HEK293T (cell line): ENCODE measurements around the gene TCIRG1.

Source experiments
- CTCF ChIA-PET: fragments of 350-600 bp; formaldehyde crosslinking; extraction: SDS; loops from one replicate; lab custom pipeline; 2021; ENCODE audit warnings: antibody characterized with exemption, inconsistent platforms; lab: Yijun Ruan, JAX
- POLR2A ChIA-PET: fragments of 350-600 bp; formaldehyde crosslinking; extraction: SDS; loops from one replicate; lab custom pipeline; 2020; ENCODE audit warnings: antibody characterized with exemption, inconsistent platforms; lab: Yijun Ruan, JAX
- DNase-seq: peaks from one replicate; pipeline ENCODE4 v3.0.0; 2012; ENCODE audit warnings: mixed read lengths; ENCODE audit errors: extremely low spot score
- ARNT ChIP-seq: fragments of 450-650 bp; IDR thresholded peaks from 2 replicates; pipeline ENCODE4 v1.6.1; 2017; ENCODE audit warnings: mild to moderate bottlenecking
- BHLHE40 ChIP-seq: fragments of 450-650 bp; IDR thresholded peaks from 2 replicates; pipeline ENCODE4 v1.6.1; 2016; ENCODE audit warnings: mild to moderate bottlenecking, moderate library complexity, borderline replicate concordance
- CTBP1 ChIP-seq: fragments of 450-650 bp; IDR thresholded peaks from 2 replicates; pipeline ENCODE4 v1.6.1; 2016; ENCODE audit warnings: borderline replicate concordance
- ELF4 ChIP-seq: fragments of 450-650 bp; IDR thresholded peaks from 2 replicates; pipeline ENCODE4 v1.6.1; 2017; ENCODE audit warnings: antibody characterized with exemption
- FOXA1 ChIP-seq: fragments of 450-650 bp; IDR thresholded peaks from 2 replicates; pipeline ENCODE4 v1.6.1; 2016; ENCODE audit warnings: mild to moderate bottlenecking
- FOXK2 ChIP-seq: fragments of 450-650 bp; IDR thresholded peaks from 2 replicates; pipeline ENCODE4 v1.6.1; 2016; ENCODE audit warnings: mild to moderate bottlenecking
- FOXM1 ChIP-seq: fragments of 450-650 bp; IDR thresholded peaks from 2 replicates; pipeline ENCODE4 v1.6.1; 2017; ENCODE audit warnings: mild to moderate bottlenecking, borderline replicate concordance
- HDGF ChIP-seq: fragments of 450-650 bp; IDR thresholded peaks from 2 replicates; pipeline ENCODE4 v1.6.1; 2017; ENCODE audit warnings: antibody characterized with exemption, borderline replicate concordance
- L3MBTL2 ChIP-seq: fragments of 450-650 bp; conservative IDR thresholded peaks from 2 replicates; pipeline ENCODE4 v1.6.1; 2016; ENCODE audit warnings: mild to moderate bottlenecking
- LEF1 ChIP-seq: fragments of 450-650 bp; IDR thresholded peaks from 2 replicates; pipeline ENCODE4 v1.6.1; 2017; ENCODE audit warnings: mild to moderate bottlenecking, borderline replicate concordance
- NFRKB ChIP-seq: fragments of 450-650 bp; IDR thresholded peaks from 2 replicates; pipeline ENCODE4 v1.6.1; 2016; ENCODE audit warnings: mild to moderate bottlenecking, moderate library complexity
- PKNOX1 ChIP-seq: fragments of 450-650 bp; IDR thresholded peaks from 2 replicates; pipeline ENCODE4 v1.6.1; 2016
- SP1 ChIP-seq: fragments of 450-650 bp; IDR thresholded peaks from 2 replicates; pipeline ENCODE4 v1.6.1; 2017
- SUZ12 ChIP-seq: fragments of 450-650 bp; IDR thresholded peaks from 2 replicates; pipeline ENCODE4 v1.6.1; 2016; ENCODE audit warnings: mild to moderate bottlenecking
- TARDBP ChIP-seq: fragments of 450-650 bp; IDR thresholded peaks from 2 replicates; pipeline ENCODE4 v1.6.1; 2016
- ZNF384 ChIP-seq: fragments of 450-650 bp; IDR thresholded peaks from 2 replicates; pipeline ENCODE4 v1.6.1; 2016

TCIRG1 gene

GRCh38 chr11:68016904-68017817 is 21.7 kb upstream of the TCIRG1 start:
- ChIA-PET POLR2A (no interaction called here), CTCF (no interaction called here)
- TF ChIP-seq FOXM1 (no peak), CTBP1 (no peak), PKNOX1 (no peak), NFRKB (no peak), TARDBP (no peak), HDGF (no peak), ZNF384 (no peak), ELF4 (no peak), FOXK2 (no peak), ARNT (no peak), FOXA1 (no peak)

GRCh38 chr11:68017980-68018729 is 20.7 kb upstream of the TCIRG1 start:
- ChIA-PET POLR2A (interaction anchor here (1.0 to 1.5 kb wide), 2 partner anchors 7 to 12 kb away, joined by 3 to 6 read pairs; no protein-coding TSS in a partner anchor), CTCF (no interaction called here)
- no peak for TF ChIP-seq L3MBTL2
- no peak for TF ChIP-seq TARDBP
- no peak for TF ChIP-seq HDGF
- no peak for TF ChIP-seq PKNOX1
- no peak for TF ChIP-seq FOXK2
- TF ChIP-seq SUZ12, result no peak
- no peak for TF ChIP-seq FOXM1
- TF ChIP-seq FOXA1, result no peak
- no peak for TF ChIP-seq LEF1
- no peak for TF ChIP-seq ELF4
- TF ChIP-seq NFRKB, result no peak
- TF ChIP-seq CTBP1, result no peak
- no peak for TF ChIP-seq SP1
- no peak for TF ChIP-seq BHLHE40
- DNase-seq, result no peak

More at GRCh38 chr11:68016904-68017817, 21.7 kb upstream of the TCIRG1 start:
- no peak for DNase-seq

GRCh38 chr11:68018730-68019190 is 20.1 kb upstream of the TCIRG1 start:
- TF ChIP-seq SUZ12 (no peak), PKNOX1 (no peak), HDGF (no peak), FOXA1 (no peak), SP1 (no peak), TARDBP (no peak), ELF4 (no peak), ZNF384 (no peak), NFRKB (no peak), BHLHE40 (no peak), LEF1 (no peak), L3MBTL2 (no peak), FOXM1 (no peak), CTBP1 (no peak), ARNT (no peak), FOXK2 (no peak)
- no peak for DNase-seq
- ChIA-PET POLR2A (interaction anchor here (0.7 to 1.5 kb wide), 3 partner anchors 8 to 11 kb away, joined by 3 to 6 read pairs (median 3); no protein-coding TSS in a partner anchor), CTCF (no interaction called here)

- DNase-seq, result no peak
These were observed 19.3 kb upstream of the TCIRG1 start for GRCh38 chr11:68019486-68019885.

More at GRCh38 chr11:68019486-68019885, 19.3 kb upstream of the TCIRG1 start:
- POLR2A ChIA-PET, result interaction anchor here (0.7 to 1.5 kb wide), 3 partner anchors 9 to 10 kb away, joined by 3 to 6 read pairs (median 3); no protein-coding TSS in a partner anchor
- CTCF ChIA-PET, result interaction anchor here (0.7 kb wide), 1 partner anchor 8 kb away, joined by 3 read pairs; no protein-coding TSS in a partner anchor
- TF ChIP-seq FOXM1 (no peak), L3MBTL2 (no peak), ARNT (no peak), LEF1 (no peak), ELF4 (no peak), BHLHE40 (no peak), FOXK2 (no peak), PKNOX1 (no peak)
